GM06990 (cell line): ENCODE data around the gene IGFALS.
A peak's percentile ranks its signal among the peaks of the same experiment; 100 is the strongest.

Source experiments
- DNase-seq: peaks from one replicate; pipeline ENCODE4 v3.0.0-alpha.2; 2011; ENCODE audit not compliant: insufficient read length; ENCODE audit errors: extremely low read depth
- H3K27me3 ChIP-seq: replicated peaks from 2 replicates; pipeline ENCODE4 v1.6.0; 2011; ENCODE audit warnings: low read length; ENCODE audit not compliant: control insufficient read depth, insufficient read depth
- H3K36me3 ChIP-seq: 2 replicates; pipeline ENCODE4 v1.5.1; 2011; ENCODE audit warnings: low read length; ENCODE audit not compliant: control insufficient read depth, insufficient read depth
- H3K4me3 ChIP-seq: replicated peaks from 2 replicates; pipeline ENCODE4 v1.5.1; 2011; ENCODE audit warnings: low read depth, mild to moderate bottlenecking, control low read depth, low read length
- CTCF ChIP-seq: IDR thresholded peaks from 2 replicates; pipeline ENCODE4 v1.5.1; 2011; ENCODE audit warnings: low read length, control low read depth, mild to moderate bottlenecking, inconsistent platforms; ENCODE audit not compliant: insufficient read depth, poor library complexity, severe bottlenecking

Gene IGFALS

GRCh38 chr16:1771188-1771863, 22.2 kb downstream of the IGFALS start, which contains the start of gene NME3:
NME3 (minus strand) TSS chr16:1771543; CDS start chr16:1771534, 9 bp downstream.
- TF ChIP-seq CTCF = no peak
- peak within 1 kb of the TSS; percentile 84 for H3K4me3 ChIP-seq
- peaks cover 29% of the 10 kb centered on the region for H3K36me3 ChIP-seq
- H3K27me3 ChIP-seq = no peaks in the 10 kb centered on the region
- peak; percentile 86 for DNase-seq

DNA sequence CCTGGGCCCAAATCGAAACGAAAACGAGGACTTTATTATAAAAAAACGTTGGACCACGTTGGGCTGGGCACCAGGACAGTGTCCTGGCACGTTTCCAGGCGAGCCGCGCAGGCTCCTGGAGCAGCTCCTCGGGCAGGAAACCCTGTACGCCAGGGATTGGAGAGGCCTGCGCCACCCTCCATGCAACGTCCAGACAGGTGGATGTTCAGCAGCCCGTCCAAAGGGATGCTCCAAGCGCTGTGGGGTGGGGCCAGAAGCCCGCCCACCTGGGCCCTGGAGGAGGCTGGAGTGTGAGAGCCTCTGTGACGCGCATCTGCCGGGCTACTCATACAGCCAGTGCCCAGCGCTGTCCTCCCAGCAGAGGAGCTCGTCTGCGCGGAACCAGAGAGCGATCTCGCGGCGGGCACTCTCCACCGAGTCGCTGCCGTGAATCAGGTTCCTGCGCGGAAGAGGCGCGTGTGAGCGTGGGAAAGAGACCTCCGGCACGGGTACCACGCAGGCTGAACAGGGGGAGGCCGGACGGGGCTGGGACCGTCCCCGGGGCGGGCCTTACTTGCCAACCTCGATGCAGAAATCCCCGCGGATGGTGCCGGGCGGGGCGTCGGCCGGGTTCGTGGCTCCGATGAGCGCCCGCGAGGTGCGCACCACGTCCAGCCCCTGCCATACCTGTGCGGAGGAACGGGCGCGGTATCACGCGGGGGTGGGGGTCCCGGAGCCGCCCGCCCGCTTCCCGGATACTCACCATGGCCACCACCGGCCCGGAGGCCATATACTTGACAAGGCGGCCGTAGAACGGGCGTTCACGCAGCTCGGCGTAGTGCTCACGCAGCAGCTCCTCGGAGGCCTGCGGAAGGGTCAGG, 22.9 kb downstream of the IGFALS start:
- H3K36me3 ChIP-seq = peaks cover 32% of the 10 kb centered on the region
- no peak for TF ChIP-seq CTCF
- peak; percentile 67 for DNase-seq
- peak overlapping the region; percentile 84 for H3K4me3 ChIP-seq
- H3K27me3 ChIP-seq = no peaks in the 10 kb centered on the region

GRCh38 chr16:1769402-1770300, 23.9 kb downstream of the IGFALS start:
- Histone ChIP-seq H3K36me3 (peaks cover 38% of the 10 kb centered on the region), H3K4me3 (peak overlapping the region; percentile 84)
- no peak for TF ChIP-seq CTCF

DNA sequence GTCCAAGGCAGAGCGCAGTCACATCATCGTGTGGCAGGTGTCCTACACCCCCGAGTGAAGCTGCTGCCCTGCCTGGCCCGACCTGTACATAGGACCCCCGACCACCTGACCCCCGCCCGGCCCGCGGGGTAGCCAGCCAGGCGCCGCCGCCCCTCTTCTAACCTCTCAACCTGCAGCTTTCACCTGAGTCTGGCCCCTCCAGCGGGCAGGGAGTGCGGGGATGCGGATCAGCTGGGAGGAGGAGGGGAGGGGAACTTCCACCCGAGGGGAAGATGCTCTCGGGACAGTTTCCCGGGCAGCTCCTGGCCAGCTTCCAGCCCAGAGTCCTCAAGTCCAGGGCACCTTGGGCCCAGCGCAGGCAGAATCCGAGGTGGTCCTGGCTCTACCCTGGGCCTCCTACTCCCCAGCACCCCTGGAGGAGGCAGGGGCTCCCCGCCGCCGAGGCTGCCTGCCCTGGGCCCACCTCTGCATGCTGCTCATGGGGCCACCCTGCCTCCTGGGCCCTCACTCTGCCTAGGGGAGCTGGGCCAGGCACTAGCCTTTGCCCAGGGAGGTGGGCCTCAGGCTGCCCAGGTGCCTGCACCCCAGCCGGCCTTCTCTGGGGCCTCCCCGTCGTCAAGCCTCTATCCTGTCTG, 24.6 kb downstream of the IGFALS start:
- no peak for TF ChIP-seq CTCF
- H3K4me3 ChIP-seq = no peak overlapping the region
- peaks cover 44% of the 10 kb centered on the region for H3K36me3 ChIP-seq
- DNase-seq = no peak
- no peaks in the 10 kb centered on the region for H3K27me3 ChIP-seq

More at GRCh38 chr16:1769402-1770300, 23.9 kb downstream of the IGFALS start:
- H3K27me3 ChIP-seq = no peaks in the 10 kb centered on the region
- no peak for DNase-seq

DNA sequence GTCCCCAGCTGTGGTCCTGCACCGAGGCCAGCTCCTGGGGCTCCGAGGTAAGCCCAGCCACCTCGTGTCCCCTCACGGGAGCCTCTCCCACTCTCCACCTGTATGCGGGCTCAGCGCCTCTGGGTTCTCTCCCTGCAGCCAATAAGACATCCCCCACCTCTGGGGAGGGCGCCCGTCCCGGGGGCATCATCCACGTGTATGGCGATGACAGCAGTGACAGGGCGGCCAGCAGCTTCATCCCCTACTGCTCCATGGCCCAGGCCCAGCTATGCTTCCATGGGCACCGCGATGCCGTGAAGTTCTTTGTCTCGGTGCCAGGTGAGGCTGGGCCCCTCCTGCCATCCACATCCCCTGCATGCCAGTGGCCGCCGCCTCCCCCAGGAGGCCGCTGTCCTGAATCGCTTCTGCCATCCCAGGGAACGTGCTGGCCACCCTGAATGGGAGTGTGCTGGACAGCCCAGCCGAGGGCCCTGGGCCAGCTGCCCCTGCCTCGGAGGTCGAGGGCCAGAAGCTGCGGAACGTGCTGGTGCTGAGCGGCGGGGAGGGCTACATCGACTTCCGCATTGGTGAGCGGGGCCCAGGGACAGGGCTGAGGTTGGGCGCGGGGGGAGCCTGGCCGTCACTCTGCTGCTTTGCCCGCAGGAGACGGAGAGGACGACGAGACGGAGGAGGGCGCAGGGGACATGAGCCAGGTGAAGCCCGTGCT, 25.3 kb downstream of the IGFALS start:
- TF ChIP-seq CTCF = no peak
- DNase-seq = no peak
- peaks cover 45% of the 10 kb centered on the region for H3K36me3 ChIP-seq
- H3K27me3 ChIP-seq = no peaks in the 10 kb centered on the region
- H3K4me3 ChIP-seq = no peak overlapping the region
